ENCODE results near the gene PFAS. TPM values are rescaled to one million over a fixed set of nuclear protein-coding genes. Genes with fewer than 3 reads are reported as not detected.

The PFAS gene
- total RNA-seq, 1 donor = 18.8 TPM

DNA sequence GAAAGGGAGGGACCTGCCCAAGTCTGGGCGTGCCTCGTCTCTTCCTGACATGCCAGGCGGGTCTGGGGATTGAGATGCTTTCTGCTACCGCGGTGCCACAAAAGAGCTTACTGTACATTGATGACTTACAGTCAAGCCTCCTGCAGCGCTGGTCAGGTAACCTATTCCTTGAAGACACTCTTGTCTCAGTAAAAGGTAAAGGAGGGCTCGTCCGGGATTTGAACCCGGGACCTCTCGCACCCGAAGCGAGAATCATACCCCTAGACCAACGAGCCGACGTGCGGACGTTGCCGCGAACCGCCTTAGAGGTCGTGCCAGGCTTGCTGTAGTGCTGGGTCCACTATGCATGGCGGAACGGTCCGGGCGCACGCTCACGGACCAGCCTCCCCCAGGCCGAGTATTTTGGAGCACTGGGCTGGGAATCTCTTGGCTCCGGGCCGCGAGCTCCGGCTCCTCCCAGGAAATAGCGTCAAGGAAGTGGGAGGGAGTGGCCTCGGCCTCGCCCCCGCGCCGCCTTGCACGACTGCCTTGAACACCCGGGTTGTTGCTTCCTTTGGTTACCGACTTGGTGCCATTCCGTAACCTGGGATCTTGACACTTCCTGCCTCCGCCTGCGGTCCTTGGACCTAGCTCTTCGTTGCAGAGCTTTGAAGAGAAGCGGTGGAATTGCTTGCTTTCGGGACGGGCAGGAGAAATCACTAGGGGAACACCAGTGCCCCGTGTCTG is 26.3 kb upstream of the PFAS start:
- peak; percentile 90 for DNase-seq (ENCODE audit: insufficient read length, low spot score, missing footprints)
- TF ChIP-seq, protein P1, sequence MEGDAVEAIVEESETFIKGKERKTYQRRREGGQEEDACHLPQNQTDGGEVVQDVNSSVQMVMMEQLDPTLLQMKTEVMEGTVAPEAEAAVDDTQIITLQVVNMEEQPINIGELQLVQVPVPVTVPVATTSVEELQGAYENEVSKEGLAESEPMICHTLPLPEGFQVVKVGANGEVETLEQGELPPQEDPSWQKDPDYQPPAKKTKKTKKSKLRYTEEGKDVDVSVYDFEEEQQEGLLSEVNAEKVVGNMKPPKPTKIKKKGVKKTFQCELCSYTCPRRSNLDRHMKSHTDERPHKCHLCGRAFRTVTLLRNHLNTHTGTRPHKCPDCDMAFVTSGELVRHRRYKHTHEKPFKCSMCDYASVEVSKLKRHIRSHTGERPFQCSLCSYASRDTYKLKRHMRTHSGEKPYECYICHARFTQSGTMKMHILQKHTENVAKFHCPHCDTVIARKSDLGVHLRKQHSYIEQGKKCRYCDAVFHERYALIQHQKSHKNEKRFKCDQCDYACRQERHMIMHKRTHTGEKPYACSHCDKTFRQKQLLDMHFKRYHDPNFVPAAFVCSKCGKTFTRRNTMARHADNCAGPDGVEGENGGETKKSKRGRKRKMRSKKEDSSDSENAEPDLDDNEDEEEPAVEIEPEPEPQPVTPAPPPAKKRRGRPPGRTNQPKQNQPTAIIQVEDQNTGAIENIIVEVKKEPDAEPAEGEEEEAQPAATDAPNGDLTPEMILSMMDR (IDR thresholded peaks at IDR 0.05; ENCODE audit: extremely low read depth, low read depth, low read length) = no peak
- Histone ChIP-seq H2AFZ (ENCODE audit: low read length) (peak overlapping the region; percentile 96), H3K36me3 (ENCODE audit: insufficient read depth, low read length) (peaks cover 4% of the 10 kb centered on the region), H4K20me1 (ENCODE audit: insufficient read depth, low read length) (peaks cover 8% of the 10 kb centered on the region), H3K4me3 (ENCODE audit: insufficient read depth, low read length) (peak overlapping the region; percentile 77), H3K4me2 (ENCODE audit: insufficient read depth, low read length) (peak overlapping the region; percentile 94), H3K79me2 (ENCODE audit: insufficient read depth, low read length) (no peaks in the 10 kb centered on the region), H3K27ac (ENCODE audit: low read depth, low read length) (peak overlapping the region; percentile 94), H3K27me3 (ENCODE audit: insufficient read depth, low read length) (no peaks in the 10 kb centered on the region), H3K4me1 (ENCODE audit: insufficient read depth, low read length) (peaks cover 25% of the 10 kb centered on the region), H3K9me3 (ENCODE audit: low read depth, low read length) (no peaks in the 10 kb centered on the region)

DNA sequence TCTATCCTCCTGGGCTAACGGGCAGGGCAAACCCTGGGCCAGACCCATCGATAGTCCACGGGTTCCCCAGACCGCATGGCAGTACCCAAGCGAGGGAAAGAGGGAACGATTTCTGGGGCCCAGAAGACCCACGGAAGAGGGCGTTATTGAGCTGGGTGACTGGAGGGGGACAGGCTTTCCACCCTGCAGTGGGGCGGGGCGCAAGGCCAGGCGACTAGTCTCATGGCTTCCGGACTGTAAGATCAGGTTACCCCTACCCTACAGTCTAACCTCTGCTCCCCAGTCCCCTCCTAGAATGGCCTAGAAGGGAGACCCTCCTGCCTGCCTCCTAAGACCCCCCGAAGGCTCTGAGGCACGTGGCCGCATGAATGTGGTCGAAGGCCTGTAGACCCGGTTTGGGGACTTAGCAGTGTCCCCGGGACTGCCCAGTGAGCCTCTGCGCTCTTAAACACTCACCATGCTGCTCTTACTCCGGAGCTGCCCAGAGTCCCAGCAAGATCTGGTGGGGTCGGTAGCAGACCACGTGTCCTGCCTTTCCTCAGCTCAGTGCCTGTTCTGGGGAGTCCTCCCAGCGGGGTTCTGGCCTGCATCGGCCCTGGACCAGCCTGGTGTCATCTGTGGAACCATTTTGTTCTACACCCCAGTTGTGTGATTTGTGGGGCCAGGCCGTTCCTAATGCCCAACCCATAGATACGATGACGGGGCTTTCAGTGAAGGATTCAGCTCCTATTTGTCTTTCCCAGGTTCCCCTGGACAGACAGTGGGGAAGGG is 25.5 kb upstream of the PFAS start:
- Histone ChIP-seq H3K27me3 (ENCODE audit: insufficient read depth, low read length) (no peaks in the 10 kb centered on the region), H3K36me3 (ENCODE audit: insufficient read depth, low read length) (peaks cover 11% of the 10 kb centered on the region), H2AFZ (ENCODE audit: low read length) (peak overlapping the region; percentile 96), H4K20me1 (ENCODE audit: insufficient read depth, low read length) (peaks cover 8% of the 10 kb centered on the region), H3K4me2 (ENCODE audit: insufficient read depth, low read length) (peak overlapping the region; percentile 94), H3K9me3 (ENCODE audit: low read depth, low read length) (no peaks in the 10 kb centered on the region), H3K4me3 (ENCODE audit: insufficient read depth, low read length) (peak overlapping the region; percentile 77), H3K27ac (ENCODE audit: low read depth, low read length) (peak overlapping the region; percentile 94), H3K4me1 (ENCODE audit: insufficient read depth, low read length) (peaks cover 25% of the 10 kb centered on the region), H3K79me2 (ENCODE audit: insufficient read depth, low read length) (no peaks in the 10 kb centered on the region)
- peak; percentile 60 for DNase-seq (ENCODE audit: insufficient read length, low spot score, missing footprints)
- TF ChIP-seq, protein P1 (IDR thresholded peaks at IDR 0.05; ENCODE audit: extremely low read depth, low read depth, low read length) = peak; percentile 9

DNA sequence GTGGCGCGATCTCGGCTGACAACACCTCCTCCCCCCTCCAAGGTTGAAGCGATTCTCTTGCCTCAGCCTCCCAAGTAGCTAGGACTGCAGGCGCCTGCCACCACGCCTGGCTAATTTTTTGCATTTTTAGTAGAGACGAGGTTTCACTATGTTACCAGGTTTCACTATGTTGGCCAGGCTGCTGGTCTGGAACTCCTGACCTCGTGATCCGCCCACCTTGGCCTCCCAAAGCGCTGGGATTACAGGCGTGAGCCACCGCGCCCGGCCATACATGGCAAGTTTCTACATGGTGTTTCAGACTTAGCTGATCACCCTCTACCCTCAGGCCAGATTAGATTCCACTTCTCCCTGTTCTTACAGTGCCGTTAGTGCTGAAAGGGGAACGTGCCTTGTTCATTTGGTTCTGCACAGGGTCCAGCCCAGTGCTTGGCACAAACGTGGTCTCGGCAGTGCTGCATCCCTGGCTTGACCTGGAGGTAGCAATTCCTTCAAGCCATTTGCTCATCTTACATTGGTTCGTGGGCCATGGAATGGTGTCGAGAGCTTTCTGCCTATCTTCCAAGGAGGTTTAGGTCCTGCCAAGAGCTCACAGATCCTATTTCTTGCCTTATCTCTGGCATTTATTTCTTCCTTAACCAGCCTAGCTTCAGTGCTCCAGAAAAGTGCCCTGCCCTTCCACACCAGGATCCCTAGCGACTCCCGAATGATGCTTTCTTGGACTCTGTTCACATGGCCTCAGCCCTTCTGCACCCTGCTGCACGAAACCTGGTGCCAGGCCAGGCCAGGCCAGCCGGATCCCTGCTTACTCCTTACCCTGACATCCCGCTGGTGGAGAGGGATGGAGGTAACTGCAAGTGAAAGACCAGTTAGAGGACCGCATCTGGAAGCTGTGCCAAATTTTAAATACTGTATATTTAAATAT is 23.9 kb upstream of the PFAS start:
- no peak overlapping the region for H3K4me3 ChIP-seq (ENCODE audit: insufficient read depth, low read length)
- DNase-seq (ENCODE audit: insufficient read length, low spot score, missing footprints) = no peak
- H3K4me1 ChIP-seq (ENCODE audit: insufficient read depth, low read length) = peaks cover 20% of the 10 kb centered on the region
- H3K4me2 ChIP-seq (ENCODE audit: insufficient read depth, low read length) = no peak overlapping the region
- no peaks in the 10 kb centered on the region for H3K27me3 ChIP-seq (ENCODE audit: insufficient read depth, low read length)
- H3K36me3 ChIP-seq (ENCODE audit: insufficient read depth, low read length) = peaks cover 23% of the 10 kb centered on the region
- no peaks in the 10 kb centered on the region for H3K9me3 ChIP-seq (ENCODE audit: low read depth, low read length)
- no peak overlapping the region for H3K27ac ChIP-seq (ENCODE audit: low read depth, low read length)
- H3K79me2 ChIP-seq (ENCODE audit: insufficient read depth, low read length) = no peaks in the 10 kb centered on the region
- no peak overlapping the region for H2AFZ ChIP-seq (ENCODE audit: low read length)
- TF ChIP-seq, protein P1 (IDR thresholded peaks at IDR 0.05; ENCODE audit: extremely low read depth, low read depth, low read length) = no peak
- H4K20me1 ChIP-seq (ENCODE audit: insufficient read depth, low read length) = peaks cover 8% of the 10 kb centered on the region

Measured in osteoblast (primary cell).